Activated CD8-positive, alpha-beta memory T cell treated with anti-CD3 and anti-CD28 coated beads for 4 hours (primary cell): ENCODE measurements around the gene S100A10.

Experiments
- DNase-seq, 2 donors: peaks; one replicate each; pipeline ENCODE4 v3.0.0-alpha.2; 2020; ENCODE audit warnings: low read depth in 2 of 2

Gene S100A10

DNA sequence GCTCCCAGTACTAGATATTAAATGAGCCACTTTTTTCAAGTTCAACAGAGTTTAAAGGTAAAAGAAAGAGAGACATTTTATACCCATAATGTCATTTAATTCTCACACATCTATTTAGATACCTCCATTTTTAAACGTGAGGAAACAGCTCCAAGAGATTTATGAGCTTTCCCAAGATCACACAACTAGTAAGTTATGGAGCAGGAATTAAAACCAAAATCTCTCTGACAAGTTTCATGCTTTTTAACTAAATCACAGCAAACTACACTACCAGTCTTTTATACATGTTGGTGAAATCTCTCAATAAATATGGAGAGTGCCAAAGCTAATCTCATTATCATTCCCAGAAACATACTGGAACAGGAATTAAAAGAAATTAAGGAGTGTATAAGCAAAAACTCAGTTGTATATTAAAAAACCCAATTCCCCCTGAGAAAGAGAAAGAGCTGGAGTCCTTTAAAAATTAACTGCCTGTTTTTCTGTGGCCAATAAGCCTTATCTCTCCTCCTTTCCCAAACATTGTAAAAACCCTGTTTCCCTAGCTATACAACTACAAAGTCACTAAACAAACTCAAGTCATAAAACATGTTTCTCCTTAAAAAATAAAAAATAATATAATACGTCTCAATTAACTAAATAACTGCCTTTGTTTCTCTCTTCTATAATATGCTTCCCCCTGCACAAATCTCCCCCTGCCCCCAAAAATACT is 57.6 kb downstream of the S100A10 start:
- DNase-seq, result no peak

DNA sequence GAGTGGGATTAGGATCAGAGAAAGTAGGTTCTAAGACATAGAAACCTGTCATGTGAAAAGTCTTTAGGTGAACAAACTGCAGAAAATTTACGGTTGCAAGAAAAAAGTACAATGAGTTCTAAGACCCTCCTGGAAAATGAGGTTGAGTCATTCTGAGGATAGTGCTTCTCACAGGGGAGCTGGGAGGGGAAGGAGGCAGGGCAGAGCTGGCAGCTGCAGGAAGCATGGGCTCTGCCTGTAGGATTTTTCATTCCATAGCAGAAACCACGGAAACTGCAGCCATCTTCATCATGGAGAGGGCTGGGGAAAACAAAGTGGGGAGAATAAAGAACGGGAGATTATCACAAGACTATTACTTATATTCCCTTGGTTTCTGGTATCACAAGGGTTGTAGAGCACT is 58.5 kb downstream of the S100A10 start:
- no peak for DNase-seq

DNA sequence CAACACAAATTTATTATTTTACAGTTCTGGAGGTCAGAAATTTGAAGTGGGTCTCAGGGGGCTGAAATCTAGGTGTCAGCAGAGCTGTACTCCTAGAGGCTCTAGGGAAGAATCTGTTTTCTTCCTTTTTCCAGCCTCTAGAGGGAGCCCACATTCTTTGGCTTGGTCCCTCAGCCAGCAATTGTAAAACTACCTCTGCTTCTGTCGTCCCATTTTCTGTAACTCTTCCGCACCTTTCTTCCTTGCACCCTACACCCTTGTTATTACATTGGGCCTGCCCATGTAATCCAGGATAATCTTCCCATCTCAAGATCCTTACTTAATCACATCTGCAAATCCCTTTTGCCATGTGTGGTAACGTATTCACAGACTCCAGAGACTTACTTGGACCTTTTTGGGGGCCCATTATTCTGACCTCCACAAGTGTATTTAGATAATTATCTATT is 59.6 kb downstream of the S100A10 start:
- peak in 1 of 2 donors; percentile 20 for DNase-seq
